ENCODE data around the gene ABTB1.

Gene ABTB1

DNA sequence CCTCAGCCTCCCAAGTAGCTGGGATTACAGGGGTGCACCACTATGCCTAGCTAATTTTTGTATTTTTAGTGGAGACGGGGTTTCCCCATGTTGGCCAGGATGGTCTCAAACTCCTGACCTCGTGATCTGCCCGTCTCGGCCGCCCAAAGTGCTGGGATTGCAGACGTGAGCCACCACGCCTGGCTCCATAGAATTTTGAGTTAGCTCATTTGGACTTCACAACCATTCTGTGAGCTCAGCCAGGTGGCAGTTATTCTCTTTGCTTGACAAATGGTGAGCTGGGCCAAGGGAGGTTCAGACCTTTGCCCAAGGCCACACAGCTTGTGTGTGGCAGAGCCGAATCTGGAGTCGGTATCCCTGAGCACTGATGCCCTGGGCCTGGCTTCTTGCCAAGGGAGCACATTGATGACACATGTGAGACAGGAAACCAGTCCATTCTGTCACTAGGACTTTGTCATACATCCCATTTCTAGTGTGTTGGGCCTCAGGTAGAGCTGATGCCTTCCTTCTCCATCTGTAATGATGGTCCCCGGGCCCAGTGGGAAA, 26.2 kb upstream of the ABTB1 start:
- TF ChIP-seq EZH2phosphoT487 (IDR thresholded peaks at IDR 0.05; ENCODE audit: low read length) (no peak), EZH2 (optimal IDR thresholded peaks at IDR 0.05; ENCODE audit: low read depth, low read length) (no peak)
- Histone ChIP-seq H3K4me1 (ENCODE audit: low read length) (no peaks in the 10 kb centered on the region), H3K27ac (ENCODE audit: low read length) (no peak overlapping the region), H3K36me3 (replicated peaks; ENCODE audit: insufficient read depth, low read length) (no peaks in the 10 kb centered on the region), H4K20me1 (ENCODE audit: insufficient read depth, low read length) (no peaks in the 10 kb centered on the region), H3K4me3 (ENCODE audit: low read length) (no peak overlapping the region), H3K9me2 (replicated peaks; ENCODE audit: insufficient read depth, low read length) (no peaks in the 10 kb centered on the region), H3K9ac (ENCODE audit: low read length) (no peak overlapping the region), H3K27me3 (replicated peaks; ENCODE audit: insufficient read depth, low read length) (no peaks in the 10 kb centered on the region), H3K79me2 (ENCODE audit: low read length) (no peaks in the 10 kb centered on the region), H3K4me2 (ENCODE audit: low read depth, low read length) (no peak overlapping the region), H3K9me3 (replicated peaks; ENCODE audit: insufficient read depth, low read length) (no peaks in the 10 kb centered on the region), H2AFZ (ENCODE audit: low read length) (no peak overlapping the region), H3F3A (ENCODE audit: insufficient read depth, low read length) (no peaks in the 10 kb centered on the region)
- DNase-seq = no peak

DNA sequence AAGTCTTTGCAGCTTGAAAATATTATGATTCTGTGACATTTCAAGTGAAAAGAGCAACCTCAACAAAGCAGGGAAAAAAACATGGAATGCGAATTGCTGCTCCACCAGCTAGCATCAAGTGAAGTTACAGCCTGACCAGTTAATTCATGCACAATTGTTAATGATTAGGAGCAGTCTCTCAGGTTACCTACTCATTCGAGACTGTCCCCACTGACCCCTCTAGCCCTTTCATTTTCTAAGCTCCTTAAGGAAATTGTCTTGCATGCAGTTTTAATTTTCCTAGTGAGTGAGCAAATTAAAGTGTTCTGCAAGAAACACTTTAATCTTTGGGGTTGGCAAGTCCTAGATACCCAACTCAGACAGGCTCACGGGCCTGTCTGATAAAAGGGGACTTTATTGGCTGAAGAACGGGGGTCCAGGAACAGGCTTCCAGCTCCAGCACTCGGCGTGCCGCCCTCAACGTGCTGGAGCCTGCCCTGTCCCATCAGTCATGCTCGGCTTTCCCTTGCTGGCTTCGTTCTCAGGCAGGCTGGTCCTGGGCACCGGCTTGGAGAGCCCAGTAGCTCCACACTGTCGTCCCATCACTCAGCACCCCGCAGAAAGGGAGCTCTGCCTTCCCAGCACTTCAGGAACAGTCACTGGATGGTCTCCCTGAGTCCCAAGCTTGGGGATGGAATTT, 25.4 kb upstream of the ABTB1 start:
- H2AFZ ChIP-seq (ENCODE audit: low read length) = no peak overlapping the region
- no peaks in the 10 kb centered on the region for H3F3A ChIP-seq (ENCODE audit: insufficient read depth, low read length)
- H3K9me2 ChIP-seq (replicated peaks; ENCODE audit: insufficient read depth, low read length) = no peaks in the 10 kb centered on the region
- no peak overlapping the region for H3K9ac ChIP-seq (ENCODE audit: low read length)
- DNase-seq = no peak
- H3K4me1 ChIP-seq (ENCODE audit: low read length) = no peaks in the 10 kb centered on the region
- H3K36me3 ChIP-seq (replicated peaks; ENCODE audit: insufficient read depth, low read length) = no peaks in the 10 kb centered on the region
- H4K20me1 ChIP-seq (ENCODE audit: insufficient read depth, low read length) = no peaks in the 10 kb centered on the region
- H3K27ac ChIP-seq (ENCODE audit: low read length) = no peak overlapping the region
- no peak overlapping the region for H3K4me3 ChIP-seq (ENCODE audit: low read length)
- no peak overlapping the region for H3K4me2 ChIP-seq (ENCODE audit: low read depth, low read length)
- H3K79me2 ChIP-seq (ENCODE audit: low read length) = no peaks in the 10 kb centered on the region
- no peaks in the 10 kb centered on the region for H3K27me3 ChIP-seq (replicated peaks; ENCODE audit: insufficient read depth, low read length)
- H3K9me3 ChIP-seq (replicated peaks; ENCODE audit: insufficient read depth, low read length) = no peaks in the 10 kb centered on the region
- TF ChIP-seq, protein P1, sequence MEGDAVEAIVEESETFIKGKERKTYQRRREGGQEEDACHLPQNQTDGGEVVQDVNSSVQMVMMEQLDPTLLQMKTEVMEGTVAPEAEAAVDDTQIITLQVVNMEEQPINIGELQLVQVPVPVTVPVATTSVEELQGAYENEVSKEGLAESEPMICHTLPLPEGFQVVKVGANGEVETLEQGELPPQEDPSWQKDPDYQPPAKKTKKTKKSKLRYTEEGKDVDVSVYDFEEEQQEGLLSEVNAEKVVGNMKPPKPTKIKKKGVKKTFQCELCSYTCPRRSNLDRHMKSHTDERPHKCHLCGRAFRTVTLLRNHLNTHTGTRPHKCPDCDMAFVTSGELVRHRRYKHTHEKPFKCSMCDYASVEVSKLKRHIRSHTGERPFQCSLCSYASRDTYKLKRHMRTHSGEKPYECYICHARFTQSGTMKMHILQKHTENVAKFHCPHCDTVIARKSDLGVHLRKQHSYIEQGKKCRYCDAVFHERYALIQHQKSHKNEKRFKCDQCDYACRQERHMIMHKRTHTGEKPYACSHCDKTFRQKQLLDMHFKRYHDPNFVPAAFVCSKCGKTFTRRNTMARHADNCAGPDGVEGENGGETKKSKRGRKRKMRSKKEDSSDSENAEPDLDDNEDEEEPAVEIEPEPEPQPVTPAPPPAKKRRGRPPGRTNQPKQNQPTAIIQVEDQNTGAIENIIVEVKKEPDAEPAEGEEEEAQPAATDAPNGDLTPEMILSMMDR (IDR thresholded peaks at IDR 0.05; ENCODE audit: low read length) = no peak
- TF ChIP-seq EZH2 (optimal IDR thresholded peaks at IDR 0.05; ENCODE audit: low read depth, low read length) (no peak), EZH2phosphoT487 (IDR thresholded peaks at IDR 0.05; ENCODE audit: low read length) (no peak)

GRCh38 chr3:127647845-127648204, 24.9 kb upstream of the ABTB1 start:
- Histone ChIP-seq H3K27ac (ENCODE audit: low read length) (no peak overlapping the region), H4K20me1 (ENCODE audit: insufficient read depth, low read length) (no peaks in the 10 kb centered on the region), H3K36me3 (replicated peaks; ENCODE audit: insufficient read depth, low read length) (no peaks in the 10 kb centered on the region), H2AFZ (ENCODE audit: low read length) (no peak overlapping the region), H3K9me3 (replicated peaks; ENCODE audit: insufficient read depth, low read length) (no peaks in the 10 kb centered on the region), H3F3A (ENCODE audit: insufficient read depth, low read length) (no peaks in the 10 kb centered on the region), H3K4me3 (ENCODE audit: low read length) (no peak overlapping the region), H3K79me2 (ENCODE audit: low read length) (no peaks in the 10 kb centered on the region), H3K9me2 (replicated peaks; ENCODE audit: insufficient read depth, low read length) (no peaks in the 10 kb centered on the region), H3K9ac (ENCODE audit: low read length) (no peak overlapping the region), H3K4me2 (ENCODE audit: low read depth, low read length) (no peak overlapping the region), H3K27me3 (replicated peaks; ENCODE audit: insufficient read depth, low read length) (no peaks in the 10 kb centered on the region), H3K4me1 (ENCODE audit: low read length) (no peaks in the 10 kb centered on the region)
- TF ChIP-seq, protein P1 (IDR thresholded peaks at IDR 0.05; ENCODE audit: low read length) = no peak
- TF ChIP-seq EZH2phosphoT487 (IDR thresholded peaks at IDR 0.05; ENCODE audit: low read length) (no peak), EZH2 (optimal IDR thresholded peaks at IDR 0.05; ENCODE audit: low read depth, low read length) (no peak)
- DNase-seq = no peak

DNA sequence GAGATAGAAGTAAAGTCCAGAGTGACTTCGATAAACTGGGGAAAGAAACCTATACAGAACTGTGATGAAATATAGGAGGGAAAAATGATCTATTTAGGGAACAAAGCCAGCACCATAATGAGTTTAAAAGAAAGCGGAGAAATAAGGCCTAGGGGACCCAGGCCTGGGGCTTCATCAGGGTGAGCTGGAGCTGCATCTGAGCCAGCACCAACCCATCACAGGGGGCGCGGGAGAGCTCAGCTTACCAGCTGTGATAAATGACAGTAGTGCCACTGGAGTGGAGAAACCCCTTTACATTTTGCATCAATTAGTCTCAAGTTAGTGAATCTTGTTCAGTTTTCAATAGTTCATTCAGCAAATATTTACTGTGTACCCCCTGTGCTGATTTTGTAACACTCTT, 22.5 kb upstream of the ABTB1 start:
- Histone ChIP-seq H3K36me3 (replicated peaks; ENCODE audit: insufficient read depth, low read length) (no peaks in the 10 kb centered on the region), H3K4me2 (ENCODE audit: low read depth, low read length) (no peak overlapping the region), H3K9me3 (replicated peaks; ENCODE audit: insufficient read depth, low read length) (no peaks in the 10 kb centered on the region), H3F3A (ENCODE audit: insufficient read depth, low read length) (no peaks in the 10 kb centered on the region), H3K27me3 (replicated peaks; ENCODE audit: insufficient read depth, low read length) (no peaks in the 10 kb centered on the region), H3K79me2 (ENCODE audit: low read length) (no peaks in the 10 kb centered on the region), H2AFZ (ENCODE audit: low read length) (no peak overlapping the region), H3K4me3 (ENCODE audit: low read length) (no peak overlapping the region), H3K4me1 (ENCODE audit: low read length) (no peaks in the 10 kb centered on the region), H3K9me2 (replicated peaks; ENCODE audit: insufficient read depth, low read length) (no peaks in the 10 kb centered on the region), H4K20me1 (ENCODE audit: insufficient read depth, low read length) (no peaks in the 10 kb centered on the region), H3K27ac (ENCODE audit: low read length) (no peak overlapping the region), H3K9ac (ENCODE audit: low read length) (no peak overlapping the region)
- no peak for DNase-seq
- TF ChIP-seq EZH2phosphoT487 (IDR thresholded peaks at IDR 0.05; ENCODE audit: low read length) = no peak
- TF ChIP-seq EZH2 (optimal IDR thresholded peaks at IDR 0.05; ENCODE audit: low read depth, low read length) = no peak
- TF ChIP-seq, protein P1 (IDR thresholded peaks at IDR 0.05; ENCODE audit: low read length) = no peak
